Lower leg skin (tissue), 3 donors: ENCODE measurements around the gene GJC2.

ENCODE experiments used
- CTCF ChIP-seq, 3 donors: fragments of 450-650 bp; IDR thresholded peaks; one replicate each; pipeline ENCODE4 v1.5.1; 2016; ENCODE audit warnings: antibody characterized with exemption in 3 of 3, mild to moderate bottlenecking in 3 of 3, moderate library complexity in 2 of 3
- POLR2A ChIP-seq, 2 donors: fragments of 450-650 bp; IDR thresholded peaks; one replicate each; pipeline ENCODE4 v1.6.1; 2016 to 2017; ENCODE audit warnings: antibody characterized with exemption in 2 of 2, mild to moderate bottlenecking in 1 of 2, moderate library complexity in 1 of 2

DNA sequence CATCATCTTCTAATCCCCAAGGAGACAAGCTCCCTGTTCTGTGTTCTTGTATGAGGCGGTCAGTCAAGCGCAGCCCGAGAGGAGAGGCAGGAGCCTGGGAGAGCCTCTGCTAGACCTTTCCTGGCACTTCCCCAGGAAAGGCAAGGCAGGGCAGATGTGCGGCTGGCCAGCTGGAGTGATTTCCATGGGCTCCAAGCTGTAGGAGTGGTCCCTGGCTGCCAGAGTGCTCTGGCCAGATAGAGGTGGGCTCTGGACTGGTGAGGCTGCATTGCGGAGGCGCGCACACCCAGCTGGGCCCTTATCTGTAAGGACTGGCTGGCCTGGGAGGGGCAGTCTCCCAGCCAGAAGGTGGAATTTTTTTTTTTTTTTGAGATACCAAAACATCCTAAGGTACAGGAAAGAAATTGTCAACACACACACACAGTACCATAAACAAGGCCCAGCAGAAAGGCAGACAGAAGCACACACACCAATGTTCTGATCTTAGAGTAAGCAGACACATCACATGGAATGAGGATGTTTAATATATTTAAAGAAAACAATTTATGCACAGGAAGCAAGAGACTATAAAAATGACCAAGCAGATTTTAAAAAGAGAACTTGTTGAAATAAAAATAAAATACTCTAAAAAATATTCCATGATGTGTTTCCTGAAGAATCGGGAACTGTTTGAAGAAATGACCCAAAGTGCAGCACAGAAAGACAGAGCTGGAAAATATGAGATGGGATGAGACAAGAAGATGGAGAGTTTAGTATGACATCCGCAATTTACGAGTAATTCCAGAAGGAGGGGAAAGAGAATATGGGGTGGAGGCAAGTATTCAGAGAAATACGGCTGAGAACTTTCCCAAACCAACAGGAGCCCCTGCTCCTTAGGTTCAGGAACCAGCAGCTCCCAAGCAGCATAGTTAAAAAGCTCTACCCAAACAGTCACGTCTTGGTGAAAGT, 29.3 kb downstream of the GJC2 start:
- TF ChIP-seq CTCF (IDR thresholded peaks at IDR 0.05) (no peak), POLR2A (IDR thresholded peaks at IDR 0.05) (no peak)
